ENCODE data around the gene LMF1. TPM values are rescaled to one million over a fixed set of nuclear protein-coding genes. Genes with fewer than 3 reads are reported as not detected.

The LMF1 gene
- polyA plus RNA-seq, 2 donors, result 8.2 to 17.2 TPM

DNA sequence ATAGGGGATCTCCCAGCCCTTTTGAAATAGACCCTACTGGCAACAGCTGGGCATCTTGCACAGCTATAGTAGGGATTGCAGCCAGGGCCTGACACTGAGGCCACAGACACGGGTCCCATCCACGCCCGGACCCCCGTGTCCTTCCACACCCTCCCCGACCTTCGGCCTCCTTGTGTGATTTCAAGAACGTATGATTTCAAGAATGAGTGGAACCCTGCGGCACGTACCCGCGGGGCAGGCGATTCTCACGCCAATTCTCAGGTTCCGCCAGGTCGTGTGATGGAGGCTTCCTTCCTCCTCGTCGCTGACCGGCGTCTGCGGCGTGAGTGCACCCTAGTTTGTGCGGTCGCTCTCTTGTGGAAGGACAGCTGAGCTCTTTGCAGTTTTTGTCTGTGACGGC lies 114.0 kb downstream of the LMF1 start:
- no peaks in the 10 kb centered on the region for H3K4me1 ChIP-seq (ENCODE audit: control insufficient read depth in 2 of 2, insufficient read depth in 2 of 2, low read length in 1 of 2)
- WGBS, 2 donors, result 97 to 98% methylated on average over 24 of the region's 24 CpGs
- H3K27ac ChIP-seq (ENCODE audit: low read depth in 2 of 2, low read length in 1 of 2), result no peak overlapping the region
- no peaks in the 10 kb centered on the region for H3K36me3 ChIP-seq (ENCODE audit: control insufficient read depth in 2 of 2, insufficient read depth in 2 of 2, low read length in 1 of 2)
- H3K27me3 ChIP-seq (ENCODE audit: control insufficient read depth in 1 of 2, insufficient read depth in 2 of 2, low read length in 2 of 2), result no peaks in the 10 kb centered on the region
- H3K4me3 ChIP-seq (ENCODE audit: low read depth in 1 of 2, low read length in 2 of 2), result no peak overlapping the region
- peaks cover 0 to 7% of the 10 kb centered on the region in 2 donors for H3K9me3 ChIP-seq (ENCODE audit: control insufficient read depth in 2 of 2, insufficient read depth in 1 of 2, low read depth in 1 of 2, low read length in 1 of 2)

- no peak overlapping the region for H3K4me3 ChIP-seq (ENCODE audit: low read depth in 1 of 2, low read length in 2 of 2)
- peaks cover 0 to 7% of the 10 kb centered on the region in 2 donors for H3K9me3 ChIP-seq (ENCODE audit: control insufficient read depth in 2 of 2, insufficient read depth in 1 of 2, low read depth in 1 of 2, low read length in 1 of 2)
- WGBS, 2 donors, result 97 to 99% methylated on average over 12 of the region's 12 CpGs
- H3K27me3 ChIP-seq (ENCODE audit: control insufficient read depth in 1 of 2, insufficient read depth in 2 of 2, low read length in 2 of 2), result no peaks in the 10 kb centered on the region
- no peaks in the 10 kb centered on the region for H3K36me3 ChIP-seq (ENCODE audit: control insufficient read depth in 2 of 2, insufficient read depth in 2 of 2, low read length in 1 of 2)
- no peaks in the 10 kb centered on the region for H3K4me1 ChIP-seq (ENCODE audit: control insufficient read depth in 2 of 2, insufficient read depth in 2 of 2, low read length in 1 of 2)
- no peak overlapping the region for H3K27ac ChIP-seq (ENCODE audit: low read depth in 2 of 2, low read length in 1 of 2)
These were observed 114.7 kb downstream of the LMF1 start for GRCh38 chr16:856101-856500.

DNA sequence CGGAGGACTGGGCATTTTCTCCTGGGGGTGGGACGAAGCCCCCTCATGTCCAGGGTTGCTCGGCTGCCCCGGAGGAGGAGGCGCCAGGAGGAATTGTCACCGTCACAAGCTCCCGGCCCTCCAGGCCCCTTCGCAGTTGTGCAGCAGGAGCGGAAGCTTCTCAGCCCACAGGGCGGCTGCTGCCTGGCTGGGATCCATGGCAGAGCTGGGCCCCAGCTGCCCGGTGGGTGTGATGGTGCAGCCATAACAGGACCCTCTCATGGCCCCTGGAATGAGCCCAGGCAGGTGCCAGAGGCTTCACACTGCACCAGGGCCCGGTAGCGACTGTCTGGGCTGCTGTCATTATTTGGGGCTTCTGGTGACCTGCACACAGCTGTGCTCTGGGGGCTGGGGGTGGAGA lies 115.3 kb downstream of the LMF1 start:
- 92 to 94% methylated on average over 13 of the region's 13 CpGs for WGBS, 2 donors
- Histone ChIP-seq H3K9me3 (ENCODE audit: control insufficient read depth in 2 of 2, insufficient read depth in 1 of 2, low read depth in 1 of 2, low read length in 1 of 2) (peaks cover 0 to 11% of the 10 kb centered on the region in 2 donors), H3K27me3 (ENCODE audit: control insufficient read depth in 1 of 2, insufficient read depth in 2 of 2, low read length in 2 of 2) (no peaks in the 10 kb centered on the region), H3K4me3 (ENCODE audit: low read depth in 1 of 2, low read length in 2 of 2) (no peak overlapping the region), H3K36me3 (ENCODE audit: control insufficient read depth in 2 of 2, insufficient read depth in 2 of 2, low read length in 1 of 2) (no peaks in the 10 kb centered on the region), H3K4me1 (ENCODE audit: control insufficient read depth in 2 of 2, insufficient read depth in 2 of 2, low read length in 1 of 2) (no peaks in the 10 kb centered on the region), H3K27ac (ENCODE audit: low read depth in 2 of 2, low read length in 1 of 2) (no peak overlapping the region)

- no peaks in the 10 kb centered on the region for H3K36me3 ChIP-seq (ENCODE audit: control insufficient read depth in 2 of 2, insufficient read depth in 2 of 2, low read length in 1 of 2)
- H3K9me3 ChIP-seq (ENCODE audit: control insufficient read depth in 2 of 2, insufficient read depth in 1 of 2, low read depth in 1 of 2, low read length in 1 of 2), result peaks cover 0 to 16% of the 10 kb centered on the region in 2 donors
- no peak overlapping the region for H3K4me3 ChIP-seq (ENCODE audit: low read depth in 1 of 2, low read length in 2 of 2)
- no peak overlapping the region for H3K27ac ChIP-seq (ENCODE audit: low read depth in 2 of 2, low read length in 1 of 2)
- H3K27me3 ChIP-seq (ENCODE audit: control insufficient read depth in 1 of 2, insufficient read depth in 2 of 2, low read length in 2 of 2), result no peaks in the 10 kb centered on the region
- H3K4me1 ChIP-seq (ENCODE audit: control insufficient read depth in 2 of 2, insufficient read depth in 2 of 2, low read length in 1 of 2), result no peaks in the 10 kb centered on the region
- WGBS, 2 donors, result 88 to 92% methylated on average over 20 to 23 of the region's 23 CpGs
These were observed 115.9 kb downstream of the LMF1 start for GRCh38 chr16:854808-855410.

- no peaks in the 10 kb centered on the region for H3K36me3 ChIP-seq (ENCODE audit: control insufficient read depth in 2 of 2, insufficient read depth in 2 of 2, low read length in 1 of 2)
- no peaks in the 10 kb centered on the region for H3K27me3 ChIP-seq (ENCODE audit: control insufficient read depth in 1 of 2, insufficient read depth in 2 of 2, low read length in 2 of 2)
- H3K9me3 ChIP-seq (ENCODE audit: control insufficient read depth in 2 of 2, insufficient read depth in 1 of 2, low read depth in 1 of 2, low read length in 1 of 2), result peaks cover 0 to 17% of the 10 kb centered on the region in 2 donors
- H3K4me1 ChIP-seq (ENCODE audit: control insufficient read depth in 2 of 2, insufficient read depth in 2 of 2, low read length in 1 of 2), result no peaks in the 10 kb centered on the region
- no peak overlapping the region for H3K4me3 ChIP-seq (ENCODE audit: low read depth in 1 of 2, low read length in 2 of 2)
- no peak overlapping the region for H3K27ac ChIP-seq (ENCODE audit: low read depth in 2 of 2, low read length in 1 of 2)
- WGBS, 2 donors, result 90% methylated on average over 30 to 31 of the region's 31 CpGs
These were observed 116.6 kb downstream of the LMF1 start for GRCh38 chr16:853981-854807.

DNA sequence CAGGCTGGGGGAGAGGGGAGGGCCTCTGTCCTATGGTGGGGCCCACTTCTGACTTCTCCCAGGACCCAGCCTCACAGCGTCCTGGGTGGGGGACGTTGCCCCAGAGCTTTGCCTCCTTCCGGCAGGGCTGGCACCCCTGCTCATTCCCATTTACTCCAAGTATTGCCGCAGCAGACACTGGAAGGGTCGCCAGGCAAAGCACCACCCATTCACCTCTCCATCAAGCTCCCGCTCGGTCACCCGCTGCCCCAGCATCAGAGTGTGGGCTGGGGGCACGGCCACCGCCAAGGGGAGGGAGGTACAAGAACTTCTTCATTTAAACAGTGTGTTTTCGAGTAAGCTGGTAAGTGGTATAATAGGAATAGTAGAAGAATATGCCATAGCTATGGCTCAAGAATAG lies 117.5 kb downstream of the LMF1 start:
- 84 to 95% methylated on average over 8 to 11 of the region's 11 CpGs for WGBS, 2 donors
- Histone ChIP-seq H3K4me1 (ENCODE audit: control insufficient read depth in 2 of 2, insufficient read depth in 2 of 2, low read length in 1 of 2) (no peaks in the 10 kb centered on the region), H3K9me3 (ENCODE audit: control insufficient read depth in 2 of 2, insufficient read depth in 1 of 2, low read depth in 1 of 2, low read length in 1 of 2) (peaks cover 3 to 22% of the 10 kb centered on the region in 2 donors), H3K27ac (ENCODE audit: low read depth in 2 of 2, low read length in 1 of 2) (no peak overlapping the region), H3K4me3 (ENCODE audit: low read depth in 1 of 2, low read length in 2 of 2) (no peak overlapping the region), H3K36me3 (ENCODE audit: control insufficient read depth in 2 of 2, insufficient read depth in 2 of 2, low read length in 1 of 2) (no peaks in the 10 kb centered on the region), H3K27me3 (ENCODE audit: control insufficient read depth in 1 of 2, insufficient read depth in 2 of 2, low read length in 2 of 2) (no peaks in the 10 kb centered on the region)

DNA sequence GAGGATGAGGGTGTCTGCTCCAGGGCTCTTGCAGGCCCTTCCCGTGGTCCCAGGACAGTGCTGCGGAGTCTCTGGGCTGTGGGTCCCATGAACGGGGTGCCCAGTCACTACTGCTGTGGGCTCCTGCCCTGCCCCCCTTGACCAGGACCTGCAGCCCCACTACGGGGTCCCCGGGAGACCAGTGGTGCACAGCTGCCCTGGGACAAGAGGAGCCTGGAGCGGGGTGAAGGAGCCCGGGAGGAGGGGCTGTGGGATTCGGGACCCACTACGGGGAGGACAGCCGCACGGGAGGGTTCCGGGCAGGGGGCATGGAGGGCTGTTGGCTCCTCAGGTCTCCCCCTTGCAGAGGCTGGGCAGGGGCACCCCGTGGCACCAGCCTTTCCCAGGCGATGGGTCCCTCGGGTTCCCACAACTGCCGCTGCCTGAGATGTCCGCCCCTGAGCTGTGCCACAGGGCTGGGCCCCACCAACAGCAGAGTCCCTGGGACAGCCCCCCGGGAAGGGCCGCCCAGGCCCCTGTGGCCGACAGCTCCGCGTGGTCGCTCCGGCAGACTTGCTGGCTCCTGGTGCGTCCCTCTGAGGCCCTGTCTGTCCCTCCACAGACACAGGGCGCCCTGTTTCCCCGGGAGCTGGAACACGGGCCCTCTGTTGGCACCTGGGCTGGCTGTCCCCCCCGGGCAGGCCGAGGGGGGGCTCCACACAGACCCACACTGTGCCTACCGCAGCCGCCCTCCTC lies 118.2 kb downstream of the LMF1 start:
- H3K36me3 ChIP-seq (ENCODE audit: control insufficient read depth in 2 of 2, insufficient read depth in 2 of 2, low read length in 1 of 2), result no peaks in the 10 kb centered on the region
- H3K4me1 ChIP-seq (ENCODE audit: control insufficient read depth in 2 of 2, insufficient read depth in 2 of 2, low read length in 1 of 2), result no peaks in the 10 kb centered on the region
- H3K9me3 ChIP-seq (ENCODE audit: control insufficient read depth in 2 of 2, insufficient read depth in 1 of 2, low read depth in 1 of 2, low read length in 1 of 2), result peaks cover 3 to 19% of the 10 kb centered on the region in 2 donors
- no peak overlapping the region for H3K4me3 ChIP-seq (ENCODE audit: low read depth in 1 of 2, low read length in 2 of 2)
- no peak overlapping the region for H3K27ac ChIP-seq (ENCODE audit: low read depth in 2 of 2, low read length in 1 of 2)
- 91 to 93% methylated on average over 28 to 32 of the region's 32 CpGs for WGBS, 2 donors
- H3K27me3 ChIP-seq (ENCODE audit: control insufficient read depth in 1 of 2, insufficient read depth in 2 of 2, low read length in 2 of 2), result no peaks in the 10 kb centered on the region

DNA sequence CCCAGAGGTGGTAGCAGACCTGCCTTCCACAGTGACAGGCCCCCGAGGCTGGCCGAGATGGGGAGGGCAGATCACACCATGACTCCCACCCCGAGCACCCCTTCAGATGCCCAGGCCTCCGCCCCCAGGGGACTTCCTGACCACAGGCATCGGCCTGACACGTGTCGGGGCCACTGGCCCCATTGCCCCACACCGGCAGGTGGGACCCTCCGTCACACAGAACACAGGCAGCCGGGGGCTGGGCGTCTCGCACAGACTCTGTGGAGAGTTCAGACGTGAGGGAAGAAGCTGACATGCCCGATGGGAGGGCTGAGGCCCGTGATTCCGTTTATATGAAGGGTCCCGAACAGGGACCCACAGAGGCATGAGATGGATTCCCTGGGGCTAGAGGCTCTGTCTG lies 118.9 kb downstream of the LMF1 start:
- Histone ChIP-seq H3K27me3 (ENCODE audit: control insufficient read depth in 1 of 2, insufficient read depth in 2 of 2, low read length in 2 of 2) (no peaks in the 10 kb centered on the region), H3K4me3 (ENCODE audit: low read depth in 1 of 2, low read length in 2 of 2) (no peak overlapping the region), H3K36me3 (ENCODE audit: control insufficient read depth in 2 of 2, insufficient read depth in 2 of 2, low read length in 1 of 2) (no peaks in the 10 kb centered on the region), H3K9me3 (ENCODE audit: control insufficient read depth in 2 of 2, insufficient read depth in 1 of 2, low read depth in 1 of 2, low read length in 1 of 2) (peaks cover 3 to 17% of the 10 kb centered on the region in 2 donors), H3K4me1 (ENCODE audit: control insufficient read depth in 2 of 2, insufficient read depth in 2 of 2, low read length in 1 of 2) (no peaks in the 10 kb centered on the region), H3K27ac (ENCODE audit: low read depth in 2 of 2, low read length in 1 of 2) (no peak overlapping the region)
- WGBS, 2 donors, result 75 to 83% methylated on average over 17 of the region's 17 CpGs

DNA sequence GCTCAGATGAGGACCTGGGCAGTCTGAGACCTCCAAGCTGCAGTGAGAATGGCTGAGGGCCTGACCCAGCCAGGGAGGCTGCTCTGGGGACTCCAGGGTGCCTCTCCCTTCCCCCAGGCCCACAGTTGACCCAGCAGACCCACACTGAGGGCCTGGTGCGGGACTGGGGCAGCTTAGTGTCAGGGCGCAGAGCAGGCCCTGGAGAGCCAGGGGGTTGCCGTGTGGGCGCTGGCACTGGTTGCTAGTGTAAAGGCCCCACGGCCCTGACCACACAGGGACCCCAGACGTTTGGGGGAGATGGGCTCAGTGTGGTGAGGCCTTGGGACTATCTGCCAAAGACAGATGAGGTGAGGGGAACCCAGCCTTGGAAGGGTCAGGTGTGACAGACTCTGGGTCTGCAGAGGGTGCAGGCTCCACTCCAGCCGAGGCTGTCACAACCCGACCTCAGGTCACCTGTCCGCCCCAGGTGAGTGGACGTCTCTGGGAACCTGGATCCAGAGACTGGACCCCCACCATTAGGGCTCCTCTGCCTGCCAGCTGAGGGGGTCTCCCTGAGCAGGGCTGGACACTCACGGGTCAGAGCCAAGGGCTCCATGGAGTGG lies 119.5 kb downstream of the LMF1 start:
- WGBS, 2 donors, result 89 to 92% methylated on average over 11 of the region's 11 CpGs
- Histone ChIP-seq H3K4me3 (ENCODE audit: low read depth in 1 of 2, low read length in 2 of 2) (no peak overlapping the region), H3K27me3 (ENCODE audit: control insufficient read depth in 1 of 2, insufficient read depth in 2 of 2, low read length in 2 of 2) (no peaks in the 10 kb centered on the region), H3K36me3 (ENCODE audit: control insufficient read depth in 2 of 2, insufficient read depth in 2 of 2, low read length in 1 of 2) (no peaks in the 10 kb centered on the region), H3K9me3 (ENCODE audit: control insufficient read depth in 2 of 2, insufficient read depth in 1 of 2, low read depth in 1 of 2, low read length in 1 of 2) (peaks cover 3 to 15% of the 10 kb centered on the region in 2 donors), H3K27ac (ENCODE audit: low read depth in 2 of 2, low read length in 1 of 2) (no peak overlapping the region), H3K4me1 (ENCODE audit: control insufficient read depth in 2 of 2, insufficient read depth in 2 of 2, low read length in 1 of 2) (no peaks in the 10 kb centered on the region)
